HFF-Myc (cell line): ENCODE measurements around the gene ARMS2.

ENCODE experiments used
- DNase-seq: peaks from one replicate; pipeline ENCODE4 v3.0.0-alpha.2; 2011; ENCODE audit warnings: low read depth; ENCODE audit errors: extremely low read depth
- H3K4me3 ChIP-seq: replicated peaks from 2 replicates; pipeline ENCODE4 v1.5.1; 2011; ENCODE audit warnings: low read depth, mild to moderate bottlenecking, control low read depth, low read length
- TF ChIP-seq, protein P1 (sequence below): IDR thresholded peaks from 2 replicates; pipeline ENCODE4 v1.5.1; 2012; ENCODE audit warnings: mild to moderate bottlenecking, low read depth, low read length, control low read depth; ENCODE audit errors: missing control alignments

ARMS2 gene

DNA sequence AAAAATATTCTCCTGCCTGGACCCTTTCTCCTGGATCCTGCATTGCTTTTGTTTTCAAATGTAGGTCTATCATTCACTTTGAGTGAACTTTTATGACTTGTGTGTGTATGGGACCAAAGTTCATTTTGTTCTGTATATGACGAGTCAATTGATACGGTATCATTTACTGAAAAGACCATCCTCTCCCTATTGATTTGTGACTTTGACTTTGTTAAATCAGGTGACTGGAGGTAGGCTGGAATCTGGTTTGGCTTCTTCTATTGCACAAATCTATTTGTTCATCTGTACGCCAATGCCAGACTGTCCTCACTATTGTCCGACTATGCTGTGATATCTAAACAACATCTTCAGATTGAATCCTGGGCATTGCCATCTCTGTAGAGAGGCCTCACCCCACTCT, 5.3 kb upstream of the ARMS2 start:
- H3K4me3 ChIP-seq: no peak overlapping the region
- no peak for DNase-seq
- TF ChIP-seq, protein P1, sequence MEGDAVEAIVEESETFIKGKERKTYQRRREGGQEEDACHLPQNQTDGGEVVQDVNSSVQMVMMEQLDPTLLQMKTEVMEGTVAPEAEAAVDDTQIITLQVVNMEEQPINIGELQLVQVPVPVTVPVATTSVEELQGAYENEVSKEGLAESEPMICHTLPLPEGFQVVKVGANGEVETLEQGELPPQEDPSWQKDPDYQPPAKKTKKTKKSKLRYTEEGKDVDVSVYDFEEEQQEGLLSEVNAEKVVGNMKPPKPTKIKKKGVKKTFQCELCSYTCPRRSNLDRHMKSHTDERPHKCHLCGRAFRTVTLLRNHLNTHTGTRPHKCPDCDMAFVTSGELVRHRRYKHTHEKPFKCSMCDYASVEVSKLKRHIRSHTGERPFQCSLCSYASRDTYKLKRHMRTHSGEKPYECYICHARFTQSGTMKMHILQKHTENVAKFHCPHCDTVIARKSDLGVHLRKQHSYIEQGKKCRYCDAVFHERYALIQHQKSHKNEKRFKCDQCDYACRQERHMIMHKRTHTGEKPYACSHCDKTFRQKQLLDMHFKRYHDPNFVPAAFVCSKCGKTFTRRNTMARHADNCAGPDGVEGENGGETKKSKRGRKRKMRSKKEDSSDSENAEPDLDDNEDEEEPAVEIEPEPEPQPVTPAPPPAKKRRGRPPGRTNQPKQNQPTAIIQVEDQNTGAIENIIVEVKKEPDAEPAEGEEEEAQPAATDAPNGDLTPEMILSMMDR: no peak

DNA sequence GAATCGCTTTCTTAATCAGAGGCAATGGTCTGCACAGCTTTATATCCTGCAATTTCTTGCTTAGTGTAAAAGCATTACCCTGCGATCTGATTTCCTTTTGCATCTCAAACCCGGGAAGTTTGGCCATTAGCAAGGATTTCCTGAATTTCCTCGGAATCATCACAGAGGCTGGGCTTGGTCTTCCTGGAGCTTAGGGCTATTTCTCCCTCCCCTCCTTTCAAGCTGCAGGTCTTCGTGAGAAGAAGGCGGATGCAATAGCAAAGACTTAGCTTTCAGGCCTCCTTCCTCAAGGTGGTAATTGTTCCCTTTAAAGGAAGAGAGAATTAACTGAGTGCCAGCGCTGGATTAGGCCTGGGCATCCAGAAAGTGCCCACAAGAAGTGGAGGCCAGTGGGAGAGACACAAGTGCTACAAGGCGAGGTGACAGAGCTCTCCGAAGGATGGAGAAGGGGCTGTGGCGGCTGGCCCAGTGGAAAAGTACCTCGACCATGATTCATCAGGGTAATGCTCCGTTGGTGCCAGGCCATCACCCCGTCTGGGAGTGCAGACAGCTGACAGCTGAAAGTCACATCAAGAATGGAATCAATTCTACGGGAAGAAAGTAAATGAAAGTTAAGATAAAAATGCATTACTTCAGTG, 4.0 kb upstream of the ARMS2 start:
- H3K4me3 ChIP-seq: no peak overlapping the region
- no peak for DNase-seq
- TF ChIP-seq, protein P1: no peak

DNA sequence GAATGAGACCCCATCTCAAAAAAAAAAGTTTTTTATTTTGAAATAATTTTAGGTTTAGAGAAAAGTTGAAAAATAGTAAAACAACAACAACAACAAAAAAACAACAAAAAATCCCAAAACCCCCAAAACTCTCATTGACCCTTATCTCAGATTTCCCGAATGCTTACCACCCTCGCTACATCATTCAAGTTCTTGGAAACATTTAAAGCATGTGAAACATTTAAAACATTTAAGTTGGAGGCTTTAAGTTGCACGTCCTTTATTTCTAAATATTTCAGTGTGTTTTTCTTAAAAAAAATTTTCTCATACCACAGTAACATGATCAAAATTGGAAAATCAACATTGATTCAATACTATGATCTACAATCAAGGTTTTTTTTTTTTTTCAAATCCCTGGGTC, 382 bp upstream of the ARMS2 start:
- DNase-seq: no peak
- no peak overlapping the region for H3K4me3 ChIP-seq
- TF ChIP-seq, protein P1: no peak

DNA sequence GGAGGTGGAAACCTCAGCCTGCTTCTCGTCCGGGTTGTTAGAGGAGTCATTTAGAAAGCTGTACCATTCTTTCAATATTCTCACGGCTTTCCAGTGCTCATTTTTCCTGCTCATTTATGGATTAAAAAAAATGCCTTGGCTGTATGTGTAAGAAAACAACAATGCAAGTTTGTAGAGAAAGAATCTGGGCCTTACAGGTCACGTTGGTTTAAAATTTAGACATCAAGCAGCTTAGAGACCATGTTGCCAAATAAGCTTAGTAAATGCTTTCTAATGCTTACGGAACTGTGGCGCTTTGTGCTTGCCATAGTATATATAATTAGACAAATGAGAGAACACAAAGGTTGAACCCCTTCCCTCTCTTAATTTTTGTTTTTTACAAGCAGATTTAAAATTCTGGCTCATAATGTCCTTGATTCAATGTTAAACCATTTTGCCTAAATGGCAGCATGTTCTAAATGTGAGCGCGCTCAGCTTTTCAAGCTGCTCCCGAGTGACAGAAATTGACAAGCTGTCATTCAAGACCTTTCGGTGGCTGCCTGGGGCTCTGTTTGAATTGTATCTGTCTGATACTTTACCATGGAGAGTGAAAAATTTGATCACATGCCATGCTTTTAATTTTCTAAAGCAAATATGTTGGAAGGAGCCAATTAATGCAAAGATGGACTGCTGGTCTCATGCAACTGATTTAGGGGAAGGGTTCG, 1.1 kb downstream of the ARMS2 start:
- no peak overlapping the region for H3K4me3 ChIP-seq
- no peak for DNase-seq
- TF ChIP-seq, protein P1: no peak

DNA sequence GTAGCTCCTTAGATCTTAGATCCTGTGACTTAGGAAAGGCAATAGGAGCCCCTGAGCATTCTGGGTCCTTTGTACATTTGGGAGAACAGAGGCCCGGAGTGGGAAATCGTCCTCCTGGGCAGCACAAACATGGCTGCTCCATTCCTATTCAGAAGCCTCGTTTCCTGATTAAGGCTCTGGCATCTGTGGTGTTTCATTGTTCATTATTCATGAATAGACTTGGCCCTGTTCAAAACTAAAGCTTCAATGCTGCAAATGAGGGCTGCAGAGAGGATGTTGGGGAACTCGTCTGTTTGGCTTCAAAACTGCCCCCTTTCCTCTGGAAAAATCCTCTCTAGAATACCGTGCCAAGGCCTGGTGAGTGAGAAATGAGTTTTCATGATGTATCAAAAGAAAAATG, 3.5 kb downstream of the ARMS2 start:
- DNase-seq: no peak
- H3K4me3 ChIP-seq: no peak overlapping the region
- TF ChIP-seq, protein P1: no peak

DNA sequence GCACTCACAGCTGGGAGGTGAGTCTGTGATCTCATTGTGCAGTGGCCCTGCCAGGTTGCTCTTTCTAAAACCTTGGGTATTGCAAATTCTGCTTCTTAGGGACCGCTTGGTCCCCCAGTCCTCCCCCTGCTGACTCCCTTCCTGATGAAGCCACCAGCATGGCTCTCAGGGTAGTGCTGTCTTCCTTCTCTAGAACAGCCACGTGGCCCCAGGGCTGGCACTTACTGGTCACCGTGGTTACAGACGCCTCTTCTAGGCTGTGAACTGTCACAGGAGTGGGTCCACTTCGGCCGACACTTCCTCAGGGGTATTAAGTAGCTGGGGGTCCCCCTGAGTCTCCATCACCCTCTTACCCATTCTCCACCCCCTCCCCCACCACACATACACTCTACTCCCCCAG, 4.2 kb downstream of the ARMS2 start:
- DNase-seq: no peak
- TF ChIP-seq, protein P1: no peak
- H3K4me3 ChIP-seq: no peak overlapping the region
